SK-N-SH (cell line): ENCODE results near the gene RADIL.

Experiments used
- CHD2 ChIP-seq: fragments of 150-350 bp; IDR thresholded peaks from 2 replicates; pipeline ENCODE4 v1.6.1; 2018; ENCODE audit warnings: low read length; ENCODE audit not compliant: partially characterized antibody
- CTCF ChIP-seq: fragments of 200-600 bp; sonication (generic); IDR thresholded peaks from 2 replicates; pipeline ENCODE4 v1.6.1; 2017; ENCODE audit warnings: antibody characterized with exemption, mild to moderate bottlenecking, moderate library complexity
- EP300 ChIP-seq, 2 experiments: IDR thresholded peaks; 2 replicates each; pipeline versions ENCODE4 v1.4.0 to v1.6.1; 2012; ENCODE audit warnings: borderline replicate concordance in 1 of 2, low read depth in 1 of 2, low read length in 1 of 2
- EZH2phosphoT487 ChIP-seq: fragments of 200-600 bp; sonication (generic); IDR thresholded peaks from 2 replicates; pipeline ENCODE4 v1.6.1; 2017; ENCODE audit warnings: low read depth, mixed run types, mild to moderate bottlenecking, antibody characterized with exemption, moderate library complexity, borderline replicate concordance
- GATA2 ChIP-seq: sonication (generic); formaldehyde crosslinking; IDR thresholded peaks from 2 replicates; pipeline ENCODE4 v1.5.0; 2020; ENCODE audit warnings: mild to moderate bottlenecking, missing genetic modification reagents
- JUND ChIP-seq: IDR thresholded peaks from 2 replicates; pipeline ENCODE4 v1.4.0; 2012
- MAX ChIP-seq: IDR thresholded peaks from 2 replicates; pipeline ENCODE4 v1.4.0; 2012; ENCODE audit warnings: low read depth
- POLR2AphosphoS5 ChIP-seq: IDR thresholded peaks from 2 replicates; pipeline ENCODE4 v1.6.1; 2012; ENCODE audit warnings: low read depth, low read length
- TAF1 ChIP-seq: IDR thresholded peaks from 2 replicates; pipeline ENCODE4 v1.6.1; 2012; ENCODE audit warnings: low read depth, mild to moderate bottlenecking, low read length, moderate library complexity, borderline replicate concordance
- TEAD4 ChIP-seq: IDR thresholded peaks from 2 replicates; pipeline ENCODE4 v1.4.0; 2012; ENCODE audit warnings: mild to moderate bottlenecking, borderline replicate concordance; ENCODE audit not compliant: insufficient read depth
- ZBTB33 ChIP-seq: IDR thresholded peaks from 2 replicates; pipeline ENCODE4 v1.4.0; 2012; ENCODE audit warnings: low read depth, borderline replicate concordance

GRCh38 chr7:4835398-4836205 is 47.9 kb downstream of the RADIL start:
- TF ChIP-seq CHD2 (no peak), TEAD4 (no peak), CTCF (no peak), TAF1 (no peak), POLR2AphosphoS5 (no peak), MAX (no peak), EZH2phosphoT487 (no peak), JUND (no peak), GATA2 (no peak), ZBTB33 (no peak), EP300 (IDR thresholded peaks at IDR 0.05; ENCODE audit: borderline replicate concordance in 1 of 2, low read depth in 1 of 2, low read length in 1 of 2) (no peak)
